ENCODE measurements around the gene SULT1A1. TPM values are rescaled to one million over a fixed set of nuclear protein-coding genes. Genes with fewer than 3 reads are reported as not detected.
A peak's percentile ranks its signal among the peaks of the same experiment; 100 is the strongest.

The SULT1A1 gene
- total and polyA plus RNA-seq, 2 of the 13 experiments (the other 11 are each of a cell fraction or from before 2014, with no cell fraction given): 114 to 147 TPM

- TF ChIP-seq TFDP1 (CRISPR knock-in tag; IDR thresholded peaks at IDR 0.05; ENCODE audit: borderline replicate concordance): peak; percentile 74; the same call in 1 of the 2 replicates
- no peak for TF ChIP-seq RARG (CRISPR knock-in tag; IDR thresholded peaks at IDR 0.05; ENCODE audit: low read depth)
- no peak for TF ChIP-seq ZSCAN22 (CRISPR knock-in tag; IDR thresholded peaks at IDR 0.05)
- 0 out of 2 replicates have a peak, but pooled peaks have one; percentile 23 for TF ChIP-seq ZFP41 (CRISPR knock-in tag; IDR thresholded peaks at IDR 0.05; ENCODE audit: borderline replicate concordance)
- TF ChIP-seq JUNB (CRISPR knock-in tag; IDR thresholded peaks at IDR 0.05; ENCODE audit: borderline replicate concordance): no peak
- no peak; the same call in none of the 2 replicates for TF ChIP-seq BCL3 (CRISPR knock-in tag; IDR thresholded peaks at IDR 0.05)
- TF ChIP-seq ZNF776 (CRISPR knock-in tag; IDR thresholded peaks at IDR 0.05): no peak
- peak; percentile 44 for TF ChIP-seq GATAD1 (CRISPR knock-in tag; IDR thresholded peaks at IDR 0.05)
- 0 out of 2 replicates have a peak, but pooled peaks have one; percentile 71 for TF ChIP-seq ZNF280D (CRISPR knock-in tag; IDR thresholded peaks at IDR 0.05)
- no peak for TF ChIP-seq ZNF577 (CRISPR knock-in tag; IDR thresholded peaks at IDR 0.05; ENCODE audit: borderline replicate concordance, low read depth)
- no peak for TF ChIP-seq ASH2L (IDR thresholded peaks at IDR 0.05; ENCODE audit: insufficient read length, low read depth, low read length)
- TF ChIP-seq CHD2 (IDR thresholded peaks at IDR 0.05; ENCODE audit: low read depth, low read length): no peak
- TF ChIP-seq SMARCC2 (IDR thresholded peaks at IDR 0.05): no peak
- TF ChIP-seq ZNF44 (CRISPR knock-in tag; IDR thresholded peaks at IDR 0.05): peak; percentile 97; the same call in 1 of the 2 replicates
- no peak for TF ChIP-seq TBL1XR1 (IDR thresholded peaks at IDR 0.05; ENCODE audit: borderline replicate concordance, low read length, partially characterized antibody)
- no peak for TF ChIP-seq ZNF780A (CRISPR knock-in tag; IDR thresholded peaks at IDR 0.05)
- TF ChIP-seq ELK4 (CRISPR knock-in tag; IDR thresholded peaks at IDR 0.05; ENCODE audit: borderline replicate concordance): no peak
- no peak for TF ChIP-seq ZNF713 (CRISPR knock-in tag; IDR thresholded peaks at IDR 0.05)
- TF ChIP-seq POLR2A (IDR thresholded peaks at IDR 0.05; ENCODE audit: insufficient read depth in 1 of 2, low read depth in 2 of 2, low read length in 2 of 2): peak; percentile 74 to 99
- no peak for TF ChIP-seq ZNF549 (CRISPR knock-in tag; IDR thresholded peaks at IDR 0.05)
- TF ChIP-seq AKAP8 (CRISPR knock-in tag; IDR thresholded peaks at IDR 0.05): no peak
These were observed at the start of gene SULT1A1 (continued) for GRCh38 chr16:28609631-28610594.
